GF-D8 (cell line): Measurements from ENCODE around the gene IL22.

Source experiments
- DNase-seq: peaks from one replicate; lab custom pipeline; 2025; lab: John Stamatoyannopoulos, UW

IL22 gene, protein sequence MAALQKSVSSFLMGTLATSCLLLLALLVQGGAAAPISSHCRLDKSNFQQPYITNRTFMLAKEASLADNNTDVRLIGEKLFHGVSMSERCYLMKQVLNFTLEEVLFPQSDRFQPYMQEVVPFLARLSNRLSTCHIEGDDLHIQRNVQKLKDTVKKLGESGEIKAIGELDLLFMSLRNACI

DNA sequence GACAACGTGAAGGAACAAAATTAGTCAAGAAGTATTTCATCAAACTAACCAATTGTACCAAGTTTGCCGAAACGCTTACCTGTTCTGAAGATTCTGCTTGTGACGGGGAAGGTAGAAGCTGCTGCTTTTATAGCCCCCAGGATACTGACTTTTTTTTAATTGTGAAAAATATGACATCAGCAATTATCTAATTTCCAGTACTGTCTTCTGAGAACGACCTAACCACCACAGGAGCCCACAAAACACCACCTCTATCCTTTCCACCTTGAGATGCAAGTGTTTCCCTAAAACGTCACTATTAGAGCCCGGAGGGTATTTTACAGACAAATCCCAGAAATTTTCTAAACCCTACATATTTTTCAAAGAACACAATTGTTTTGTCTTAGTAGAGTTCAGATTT is at the start of gene IL22:
Gene IL22, minus strand, starts transcription at position 101 of the 400 bp plus-strand sequence. CDS start 156 bp downstream, outside the sequence.
- no peak for DNase-seq

DNA sequence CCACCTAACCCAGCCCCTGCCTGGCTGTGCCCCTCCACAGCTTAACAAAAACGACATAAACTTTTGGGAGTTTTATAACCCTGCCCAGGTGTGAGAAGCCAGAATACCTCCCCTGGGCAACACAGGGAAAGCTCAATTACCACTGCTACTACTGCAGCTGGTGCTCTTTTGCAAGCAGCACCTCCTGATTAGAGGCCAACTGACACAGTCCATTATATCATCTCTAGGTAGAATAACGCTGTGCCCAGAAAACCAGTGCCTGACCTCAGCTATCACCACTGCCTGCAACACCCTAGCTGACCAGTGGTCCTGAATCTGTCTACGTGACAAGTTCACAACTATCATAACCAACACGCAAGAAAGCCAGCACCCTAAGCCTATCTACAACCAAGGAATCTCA is 44.5 kb upstream of the IL22 start:
- DNase-seq = no peak

DNA sequence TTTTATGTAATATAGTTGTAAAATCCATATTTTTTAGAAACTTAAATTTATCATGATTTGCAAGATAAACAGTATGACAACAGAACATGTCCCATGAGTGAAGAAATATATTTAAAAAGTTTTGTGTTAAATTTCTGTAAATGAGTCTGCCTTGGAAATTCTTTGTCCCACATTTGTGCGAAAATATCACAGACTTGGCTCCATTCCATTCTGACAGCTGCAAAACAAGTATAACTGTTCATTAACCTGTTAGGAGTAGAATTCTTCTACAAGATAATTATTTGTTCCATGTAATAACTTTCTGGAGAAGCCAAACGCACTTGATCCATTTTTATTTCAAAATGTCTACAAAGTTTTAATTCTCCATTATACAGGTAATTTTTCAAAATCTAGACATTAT is 40.8 kb upstream of the IL22 start:
- no peak for DNase-seq

DNA sequence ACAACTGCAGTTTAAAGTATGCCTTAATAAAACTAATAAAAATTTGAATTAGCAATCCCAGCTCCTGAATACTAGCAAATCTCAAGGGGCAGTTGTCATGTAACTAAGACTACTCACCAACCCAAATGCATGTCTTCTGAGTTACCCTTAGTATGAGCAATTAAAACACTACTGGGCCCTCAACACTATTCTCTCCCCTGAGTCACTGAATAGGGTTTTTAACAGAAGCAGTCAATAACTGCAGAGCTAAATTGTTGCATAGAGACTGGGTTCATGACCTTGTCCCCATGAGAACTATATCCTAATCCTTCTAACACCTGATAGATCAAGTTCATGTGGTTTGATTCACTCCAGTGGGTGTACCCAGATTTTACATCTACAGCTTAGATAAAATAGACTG is 39.9 kb upstream of the IL22 start:
- no peak for DNase-seq

DNA sequence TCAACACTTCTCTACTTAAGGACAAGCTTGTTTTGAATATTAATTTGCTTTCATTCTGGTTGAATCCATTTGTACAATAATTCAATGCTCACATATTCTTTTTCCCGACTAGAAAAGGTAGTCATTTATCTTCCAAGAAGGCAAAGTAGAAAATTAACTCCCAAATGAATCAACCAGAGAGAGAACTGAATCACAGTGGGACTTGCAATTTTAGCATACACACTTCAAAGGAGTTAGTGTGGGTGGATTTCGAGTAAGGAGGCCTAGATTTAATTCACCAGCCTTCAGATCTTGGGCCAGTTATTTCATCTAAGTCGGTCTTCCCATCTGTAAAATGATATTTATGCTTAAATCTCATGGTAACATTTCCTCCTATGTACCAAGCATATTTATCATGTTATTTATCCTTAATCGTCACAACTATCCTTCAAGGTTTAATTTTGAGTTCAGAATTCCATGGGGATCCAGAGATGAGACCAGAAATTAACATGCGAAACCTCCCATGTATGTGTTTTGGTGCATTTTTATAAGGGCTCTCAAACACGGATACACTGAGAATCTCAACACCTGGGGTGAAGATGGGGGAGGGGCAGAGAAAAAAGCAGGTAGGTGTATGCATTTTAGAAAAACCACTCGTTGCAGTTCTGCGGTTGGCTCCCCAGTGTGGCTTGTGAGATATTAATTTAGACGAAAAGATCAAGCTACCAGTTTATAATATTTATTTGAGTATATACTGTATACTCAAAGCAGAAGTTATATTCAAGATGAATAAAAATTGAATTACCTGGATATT is 38.9 kb upstream of the IL22 start:
- no peak for DNase-seq

DNA sequence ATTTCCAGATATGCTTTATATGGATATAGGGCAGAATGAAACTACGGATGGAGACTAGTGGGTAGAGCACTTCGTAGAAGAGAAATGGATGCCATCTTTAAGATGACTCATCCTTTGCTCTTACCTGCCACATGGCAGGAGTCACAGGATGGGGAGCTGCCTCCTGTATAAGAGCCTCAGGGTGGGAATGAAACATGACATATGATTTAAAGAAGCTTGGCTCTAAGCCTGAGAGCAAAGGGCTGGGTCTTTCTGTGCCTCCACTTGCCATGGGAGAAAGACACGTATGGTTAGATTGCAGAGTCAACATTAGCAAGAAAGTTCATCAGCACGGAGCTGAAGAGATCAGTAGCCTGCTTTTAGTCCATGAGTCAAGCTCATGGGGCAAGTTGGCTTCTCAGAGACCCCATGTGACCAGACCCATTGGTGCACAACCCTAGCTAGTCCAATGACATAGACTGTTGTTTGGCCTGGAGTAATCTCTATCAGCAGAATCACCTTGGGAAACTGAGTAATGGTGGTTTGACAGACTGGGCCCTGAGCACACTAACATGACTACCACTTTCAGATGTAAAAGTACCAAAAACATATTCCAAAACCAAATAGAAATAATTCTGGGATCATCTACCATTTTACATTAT is 38.1 kb upstream of the IL22 start:
- DNase-seq = no peak

DNA sequence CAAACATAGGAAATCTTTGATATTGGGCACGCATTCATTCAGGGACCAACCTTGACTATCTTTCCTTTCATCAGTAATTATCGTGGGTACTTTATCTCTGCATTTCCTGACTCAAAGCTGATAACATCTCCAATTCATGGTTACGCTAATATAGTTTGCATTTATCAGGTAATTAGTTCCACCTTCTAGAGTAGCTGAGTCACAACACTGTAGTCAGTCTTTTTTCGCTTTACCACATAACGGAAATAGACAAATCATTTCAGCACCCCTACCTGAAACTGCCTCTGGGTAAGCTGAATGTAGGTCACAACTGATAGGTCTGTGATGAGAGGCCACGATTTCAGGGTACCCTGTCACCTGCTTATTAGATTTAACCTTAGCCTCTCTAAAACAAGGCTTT is 36.7 kb upstream of the IL22 start:
- no peak for DNase-seq

DNA sequence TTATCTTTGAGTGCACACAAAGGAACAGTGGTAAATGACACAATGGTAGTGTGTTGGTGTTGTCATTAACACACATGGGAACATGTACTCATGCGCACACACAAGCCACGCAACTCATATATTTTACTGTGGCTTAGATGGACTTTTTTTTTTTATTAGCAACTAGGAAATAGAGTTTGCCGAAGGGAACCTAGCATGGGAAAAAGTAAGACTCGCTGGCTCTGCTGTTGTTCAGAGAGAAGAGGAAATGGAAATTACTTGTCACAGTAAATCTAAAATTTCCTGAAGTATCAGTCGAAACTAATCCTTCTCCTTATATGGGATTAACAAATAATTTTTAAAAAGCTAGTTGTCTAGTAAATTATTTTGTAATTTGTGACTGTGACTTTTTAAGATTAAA is 33.7 kb upstream of the IL22 start:
- DNase-seq = no peak

DNA sequence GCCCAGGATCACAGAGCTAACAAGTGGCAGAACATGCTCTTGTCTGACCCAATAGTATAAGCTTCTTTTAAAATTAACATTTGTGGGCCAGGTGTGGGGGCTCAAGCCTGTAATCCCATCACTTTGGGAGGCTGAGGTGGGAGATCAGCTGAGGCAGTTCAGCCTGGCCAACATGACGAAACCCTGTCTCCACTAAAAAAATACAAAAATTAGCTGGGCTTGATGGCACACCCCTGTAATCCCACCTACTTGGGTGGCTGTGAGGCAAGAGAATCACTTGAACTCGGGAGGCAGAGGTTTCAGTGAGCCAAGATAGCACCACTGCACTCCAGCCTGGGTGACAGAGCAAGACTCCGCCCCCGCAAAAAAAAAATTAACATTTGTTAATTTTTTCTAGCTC is 33.0 kb upstream of the IL22 start:
- DNase-seq = no peak

DNA sequence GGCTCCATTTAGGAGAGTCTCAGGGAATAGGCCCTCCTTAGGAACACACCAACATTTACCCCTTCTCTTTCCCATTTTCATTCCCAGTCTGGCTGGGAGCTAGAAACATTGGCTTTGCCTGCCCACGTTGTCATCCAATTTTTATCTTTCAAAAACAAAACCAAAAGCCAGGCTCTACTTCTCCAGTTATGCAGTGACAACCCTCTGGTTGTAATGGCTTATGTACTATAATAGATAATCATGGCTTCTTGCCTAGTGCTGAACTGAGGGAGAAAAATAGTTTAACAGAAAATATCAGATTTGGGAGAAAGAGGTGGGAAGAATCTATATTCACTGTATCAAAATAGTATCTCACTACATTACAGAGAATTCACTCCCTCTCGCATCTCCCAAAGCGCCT is 32.1 kb upstream of the IL22 start:
- no peak for DNase-seq

DNA sequence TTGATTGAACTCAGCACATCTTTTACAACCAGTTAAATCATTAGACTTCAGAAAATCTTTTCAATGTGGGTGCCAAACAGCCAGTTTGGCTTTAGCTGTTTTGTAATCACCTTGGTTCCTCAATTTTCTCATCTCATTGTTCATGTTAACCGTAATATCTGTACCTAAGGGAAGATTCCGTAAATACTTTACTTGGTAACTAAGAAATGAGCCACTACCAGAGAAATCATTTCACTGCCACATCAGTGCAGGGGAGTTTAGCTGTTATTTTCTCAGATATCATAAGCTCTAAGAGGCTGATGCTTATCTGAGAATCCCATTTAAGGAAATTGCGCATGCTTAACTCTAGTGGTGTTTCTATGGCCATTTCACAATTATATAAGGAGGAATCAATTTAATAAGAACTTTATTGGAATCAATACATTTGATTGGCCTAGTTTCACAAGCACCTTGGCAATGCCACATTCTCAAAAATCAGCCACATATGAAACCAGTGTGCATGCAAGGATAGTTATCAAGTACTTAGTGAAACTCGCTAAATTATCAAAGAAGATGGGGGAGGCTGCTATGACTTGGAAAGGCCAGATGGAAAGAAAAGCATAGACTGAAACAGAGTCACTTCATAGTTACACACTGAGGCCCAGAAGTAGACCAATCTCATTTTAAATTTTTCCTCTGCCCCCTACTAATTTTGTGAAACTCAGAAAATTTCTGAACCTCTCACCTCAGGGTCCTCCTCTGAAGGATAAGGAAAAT is 28.1 kb upstream of the IL22 start:
- DNase-seq = peak; percentile 9

DNA sequence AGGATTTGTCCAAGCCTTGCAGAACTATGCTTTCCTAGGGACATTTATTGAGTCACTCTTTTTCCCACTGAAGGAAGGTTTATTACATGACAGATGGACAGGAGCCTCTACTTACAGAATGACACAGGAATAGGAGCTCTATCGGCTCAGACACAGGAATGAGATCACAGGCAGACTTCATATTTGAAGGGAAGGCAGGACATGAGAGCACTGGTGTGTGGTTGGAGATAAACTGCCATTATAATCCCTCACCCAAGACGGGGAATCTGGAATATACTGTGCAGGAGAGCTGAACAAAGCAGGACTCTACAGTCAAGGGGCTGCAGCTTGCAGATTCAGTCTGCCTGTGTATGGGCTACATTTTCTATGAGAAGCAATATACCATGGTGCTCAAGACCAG is 26.8 kb upstream of the IL22 start:
- DNase-seq = no peak

DNA sequence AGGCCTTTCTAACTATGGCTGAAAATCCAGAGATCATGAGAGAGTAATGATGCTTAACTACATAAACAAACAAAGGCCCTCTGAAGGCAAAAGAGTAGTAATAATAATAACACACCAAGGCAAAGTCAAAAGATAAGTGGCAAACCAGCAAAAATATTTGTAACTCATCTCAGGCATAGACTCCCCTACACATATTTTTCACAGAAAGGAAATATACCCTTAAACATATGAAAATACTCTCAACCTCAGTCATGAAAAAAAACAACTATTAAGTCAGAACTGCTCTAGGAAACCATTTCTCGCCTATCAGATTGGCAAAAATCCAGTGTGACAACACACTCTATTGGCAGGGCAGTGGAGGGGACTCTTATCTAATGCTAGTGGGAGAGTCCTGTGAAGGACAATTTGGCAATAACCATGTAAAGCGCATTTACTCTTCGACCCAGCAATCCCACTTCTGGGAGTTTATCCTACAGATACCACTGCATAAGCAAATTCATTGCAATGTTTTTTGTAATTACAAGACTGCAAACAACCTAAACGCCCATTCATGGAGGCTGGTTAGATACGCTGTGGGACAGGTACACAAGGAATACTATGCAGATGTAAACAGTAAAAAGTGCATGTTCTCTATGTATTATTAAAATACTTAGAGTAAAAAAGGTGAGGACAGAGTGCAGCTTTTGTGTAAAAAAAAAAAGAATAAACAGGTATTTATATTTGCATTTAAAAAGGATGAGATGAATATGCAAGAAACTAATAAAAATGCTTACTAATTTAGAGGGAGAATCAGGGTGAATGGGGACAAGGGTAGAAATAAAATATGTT is 26.0 kb upstream of the IL22 start:
- DNase-seq = no peak

DNA sequence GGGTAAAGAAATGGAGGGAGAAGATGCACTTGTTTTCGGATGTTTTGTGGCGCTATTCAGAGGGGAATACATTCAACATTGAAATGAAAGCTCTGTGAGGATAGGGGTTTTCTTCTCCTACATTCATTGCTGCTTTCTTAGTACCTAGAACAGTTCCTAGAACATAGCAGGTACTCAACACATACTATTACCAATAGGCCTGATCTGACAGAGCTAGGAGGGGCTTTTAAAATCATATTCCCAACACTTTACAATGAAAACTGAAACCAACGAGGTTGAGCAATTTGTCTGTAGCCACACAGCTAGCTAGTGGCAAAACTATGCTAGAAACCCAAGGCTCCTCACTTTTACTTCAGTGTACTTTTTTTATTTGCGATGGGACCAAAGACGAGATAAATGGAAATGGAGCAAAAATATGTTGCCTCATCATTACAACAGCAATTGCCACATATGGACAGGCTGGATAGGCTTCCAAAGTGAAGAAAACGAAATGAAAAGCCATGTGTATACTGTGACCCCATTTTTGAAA is 23.1 kb upstream of the IL22 start:
- DNase-seq = no peak

DNA sequence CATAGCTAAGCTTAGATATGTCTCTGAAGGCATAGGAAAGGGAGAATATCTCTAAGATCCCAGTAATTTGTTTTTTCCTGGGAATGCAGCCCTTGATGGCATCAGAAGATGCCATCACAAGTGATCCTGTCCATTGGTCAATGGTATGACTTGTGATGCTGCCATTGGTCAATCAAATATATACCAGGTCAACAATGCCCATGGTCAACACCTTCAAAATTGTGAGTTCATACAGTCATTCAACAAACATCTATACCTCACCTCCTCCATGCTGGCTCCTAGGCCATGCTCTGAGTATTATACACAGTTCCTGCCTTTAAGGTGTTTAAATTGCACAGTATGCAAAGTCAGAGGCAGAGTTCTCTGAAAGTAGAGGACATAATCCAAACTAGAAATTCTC is 19.3 kb upstream of the IL22 start:
- no peak for DNase-seq

DNA sequence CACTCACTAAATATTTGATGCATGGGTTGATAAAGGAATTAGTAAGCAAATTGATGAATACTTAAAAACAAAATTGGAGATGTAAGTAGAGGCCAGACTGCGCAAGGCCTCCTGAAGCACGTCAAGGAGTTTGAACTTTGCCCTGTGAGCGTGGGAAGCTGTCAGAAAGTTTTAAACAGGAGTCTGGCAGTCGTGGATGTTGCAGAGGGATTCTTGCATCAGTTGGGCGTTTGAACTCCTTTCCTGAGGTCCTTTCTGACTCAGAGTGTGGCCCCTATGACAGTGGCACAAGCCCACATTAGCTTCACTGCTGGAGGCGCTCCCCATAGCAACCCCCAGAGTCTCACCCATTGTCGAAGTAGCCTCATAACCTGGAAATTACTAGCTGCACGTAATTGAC is 17.9 kb upstream of the IL22 start:
- DNase-seq = no peak

DNA sequence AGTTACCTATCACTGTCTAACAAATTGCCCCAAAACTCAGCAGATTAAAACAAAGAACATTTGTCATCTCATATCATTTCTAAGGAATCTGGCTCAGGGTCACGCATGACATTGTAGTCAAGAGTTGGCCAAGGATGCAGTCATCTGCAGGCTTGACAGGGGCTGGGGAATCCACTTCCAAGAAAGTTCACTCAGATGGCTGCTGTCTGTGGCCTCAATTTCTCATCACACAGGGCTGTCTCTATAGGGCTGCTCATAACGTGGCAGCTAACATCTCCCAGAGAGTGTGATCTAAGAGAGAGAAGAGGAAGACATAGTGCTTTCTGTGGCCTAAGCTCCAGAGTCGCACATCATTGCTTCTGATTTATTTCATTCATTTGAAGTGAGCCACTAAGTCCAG is 17.0 kb upstream of the IL22 start:
- DNase-seq = no peak

DNA sequence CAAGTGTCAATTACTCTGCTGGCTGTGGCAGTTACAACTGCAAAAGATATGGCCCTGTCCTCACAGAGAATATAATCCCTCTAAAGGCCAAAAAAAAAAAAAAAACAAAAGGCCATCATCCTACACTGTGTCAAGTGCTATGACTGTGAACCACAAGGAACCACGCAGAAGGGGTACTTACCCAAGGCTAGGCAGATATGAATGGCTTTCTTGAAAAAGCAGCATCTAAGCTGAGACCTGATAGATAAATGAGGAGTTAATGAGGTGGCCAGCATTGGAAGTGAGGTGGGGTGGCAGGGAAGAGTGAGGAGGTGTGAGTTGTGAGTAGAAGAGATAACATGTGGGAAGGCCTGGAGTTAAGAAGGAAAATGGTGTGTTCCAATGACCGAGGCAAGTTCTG is 16.4 kb upstream of the IL22 start:
- no peak for DNase-seq

DNA sequence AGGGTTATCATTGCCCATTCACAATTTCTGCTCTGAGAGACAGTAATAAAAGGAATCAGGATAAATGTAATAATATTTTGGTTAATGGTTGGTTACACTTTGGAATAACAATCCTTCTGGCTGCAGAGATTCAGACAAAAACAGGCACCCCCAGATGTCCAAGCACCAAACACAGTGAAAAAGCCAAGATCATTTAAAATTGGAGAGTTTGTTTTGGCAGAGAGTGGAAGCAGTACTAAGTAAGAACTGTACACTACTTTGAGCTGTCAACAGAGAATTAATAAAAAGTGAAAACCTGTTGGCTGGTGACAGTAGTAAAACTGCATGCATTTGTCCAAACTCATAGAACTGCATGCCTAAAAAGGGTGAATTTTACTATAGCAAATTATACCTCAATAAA is 15.6 kb upstream of the IL22 start:
- no peak for DNase-seq

DNA sequence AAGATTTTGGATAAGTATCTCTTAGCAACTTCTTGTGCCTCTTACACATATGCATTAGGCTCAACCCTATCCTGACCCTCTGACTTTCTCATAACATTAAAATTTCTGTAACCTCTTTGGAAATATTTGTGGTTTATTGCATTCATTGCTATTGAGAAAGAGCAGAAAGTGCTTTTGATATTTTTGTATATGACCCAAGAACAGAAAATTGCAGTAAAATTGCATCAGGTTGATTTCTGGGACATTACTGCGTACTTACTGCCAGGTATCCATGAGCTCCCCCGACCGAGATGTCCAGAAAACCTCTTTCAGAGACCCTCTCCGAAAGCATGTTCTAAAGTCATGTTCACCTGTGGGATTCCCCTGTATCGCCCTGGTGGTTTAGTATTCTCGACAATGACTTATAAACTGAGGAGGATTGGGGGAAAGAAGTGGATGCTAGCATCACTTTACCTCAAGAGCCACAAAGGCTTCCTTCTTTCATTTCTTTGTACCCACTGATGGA is 14.5 kb upstream of the IL22 start:
- no peak for DNase-seq

DNA sequence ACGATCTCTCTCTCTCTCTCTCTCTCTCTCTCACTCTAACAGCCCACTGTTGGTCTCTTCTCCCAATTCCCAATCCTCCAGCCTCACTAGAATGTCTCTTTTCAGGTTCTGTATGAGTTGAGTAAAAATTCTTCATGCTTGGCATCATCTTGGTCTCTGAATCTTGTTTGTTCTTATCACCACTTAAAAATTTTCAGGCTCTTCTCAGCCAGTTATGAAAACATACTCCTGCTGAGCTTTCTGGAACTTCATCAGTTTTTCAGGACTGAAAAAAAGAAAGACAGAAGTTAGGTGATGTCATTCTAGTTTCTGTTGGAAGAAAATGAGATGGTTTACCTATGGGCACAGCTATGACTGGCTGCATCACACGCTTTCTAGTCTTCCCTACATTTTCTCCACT is 11.5 kb upstream of the IL22 start:
- no peak for DNase-seq
